NB4 (cell line): Measurements from ENCODE around the gene C2CD4D.

Experiments used
- DNase-seq: peaks from one replicate; pipeline ENCODE4 v3.0.0; 2010; ENCODE audit warnings: low read depth
- H3K4me3 ChIP-seq: one replicate; pipeline ENCODE4 v1.5.1; 2011; ENCODE audit warnings: mild to moderate bottlenecking, low read depth, low read length, moderate library complexity
- CTCF ChIP-seq: IDR thresholded peaks from one replicate; pipeline ENCODE4 v1.5.1; 2012; ENCODE audit warnings: low read depth, low read length
- MYC ChIP-seq: IDR thresholded peaks from 2 replicates; pipeline ENCODE4 v1.6.1; 2011; ENCODE audit warnings: low read depth, low read length
- POLR2A ChIP-seq: IDR thresholded peaks from 2 replicates; pipeline ENCODE4 v1.6.1; 2011; ENCODE audit warnings: mild to moderate bottlenecking; ENCODE audit not compliant: insufficient read length; ENCODE audit errors: extremely low read depth
- TF ChIP-seq, protein P1 (sequence below): IDR thresholded peaks from 2 replicates; pipeline ENCODE4 v1.6.1; 2011; ENCODE audit warnings: low read depth, low read length

C2CD4D gene

DNA sequence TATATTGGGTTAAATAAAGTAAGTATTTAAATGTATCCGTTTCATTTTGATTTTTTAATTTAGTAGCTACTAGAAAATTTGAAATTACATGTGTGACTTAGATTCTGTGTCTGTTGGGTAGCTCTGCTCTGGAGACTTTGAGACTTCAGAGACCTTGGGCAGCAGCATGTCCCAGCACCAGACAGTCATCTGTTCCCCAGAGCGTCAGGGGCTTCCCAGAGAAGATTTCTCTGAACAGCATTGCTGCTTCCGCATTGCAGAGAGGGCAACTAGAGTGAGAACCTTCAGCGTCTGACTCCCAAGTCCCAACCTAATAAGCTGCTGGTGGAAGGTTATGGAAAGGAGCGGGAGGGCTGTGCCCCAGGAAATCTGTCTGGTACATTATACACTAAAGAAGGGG lies 41.0 kb downstream of the C2CD4D start:
- no peak for DNase-seq
- no peak for TF ChIP-seq MYC
- no peak for TF ChIP-seq CTCF
- no peak for TF ChIP-seq POLR2A
- TF ChIP-seq, protein P1, sequence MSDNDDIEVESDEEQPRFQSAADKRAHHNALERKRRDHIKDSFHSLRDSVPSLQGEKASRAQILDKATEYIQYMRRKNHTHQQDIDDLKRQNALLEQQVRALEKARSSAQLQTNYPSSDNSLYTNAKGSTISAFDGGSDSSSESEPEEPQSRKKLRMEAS: no peak
- no peak overlapping the region for H3K4me3 ChIP-seq

GRCh38 chr1:151790940-151791651 lies 48.5 kb downstream of the C2CD4D start:
- DNase-seq: peak; percentile 35
- H3K4me3 ChIP-seq: peak overlapping the region; percentile 83
- no peak for TF ChIP-seq MYC
- no peak for TF ChIP-seq CTCF
- TF ChIP-seq, protein P1: no peak; the same call in 1 of the 2 replicates
- no peak for TF ChIP-seq POLR2A

DNA sequence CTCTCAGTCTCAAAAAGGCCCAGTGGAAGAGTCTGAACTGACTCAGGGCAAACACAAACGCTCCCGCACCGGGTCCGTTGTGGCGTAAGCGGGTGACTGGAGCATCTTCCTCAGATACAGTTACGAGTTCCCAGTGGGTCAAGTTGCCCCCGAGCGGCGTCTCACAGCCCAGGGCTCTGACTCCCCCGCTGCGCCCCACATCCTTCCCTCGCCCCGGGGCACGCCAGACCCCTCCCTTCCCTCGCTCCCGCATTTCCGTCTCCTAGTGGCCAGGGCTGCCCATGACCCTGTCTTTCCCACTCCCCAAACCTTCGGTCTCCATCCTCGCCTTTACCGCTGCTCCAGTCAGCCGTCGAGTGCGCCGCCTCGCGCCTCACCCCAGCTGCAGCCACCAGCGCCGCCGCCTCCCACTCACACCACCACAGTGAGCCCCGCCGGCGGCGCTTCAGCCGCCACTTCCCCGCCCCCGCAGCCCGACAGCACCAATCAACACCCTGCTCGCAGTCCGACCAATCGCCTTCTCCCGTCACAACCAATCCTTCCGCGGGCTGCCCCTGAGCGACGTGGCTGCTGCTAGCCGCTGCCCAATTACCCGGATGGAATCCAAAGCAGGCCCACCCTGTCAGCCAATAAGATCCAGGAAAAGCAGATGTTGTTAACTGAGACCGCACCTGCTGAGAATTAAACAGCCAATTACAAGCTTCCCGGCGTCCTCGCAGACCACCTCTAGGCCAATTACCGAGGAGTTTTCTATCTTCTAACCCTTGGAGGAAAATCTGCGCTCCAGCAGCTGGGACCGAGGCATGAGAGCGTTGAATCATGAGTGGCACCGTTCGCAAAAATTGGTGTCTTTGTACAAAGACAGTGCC lies 49.3 kb downstream of the C2CD4D start, which contains the start of gene TDRKH:
Gene TDRKH (minus strand): TSS at position 430 of the 869 bp plus-strand sequence. CDS start 7,478 bp downstream, outside the sequence.
- peak; percentile 99 for DNase-seq
- H3K4me3 ChIP-seq: peak within 1 kb of the TSS; percentile 83
- no peak for TF ChIP-seq MYC
- TF ChIP-seq, protein P1: peak; percentile 50
- no peak for TF ChIP-seq POLR2A
- TF ChIP-seq CTCF: no peak
